ENCODE measurements around the gene TEX261.

Gene TEX261

DNA sequence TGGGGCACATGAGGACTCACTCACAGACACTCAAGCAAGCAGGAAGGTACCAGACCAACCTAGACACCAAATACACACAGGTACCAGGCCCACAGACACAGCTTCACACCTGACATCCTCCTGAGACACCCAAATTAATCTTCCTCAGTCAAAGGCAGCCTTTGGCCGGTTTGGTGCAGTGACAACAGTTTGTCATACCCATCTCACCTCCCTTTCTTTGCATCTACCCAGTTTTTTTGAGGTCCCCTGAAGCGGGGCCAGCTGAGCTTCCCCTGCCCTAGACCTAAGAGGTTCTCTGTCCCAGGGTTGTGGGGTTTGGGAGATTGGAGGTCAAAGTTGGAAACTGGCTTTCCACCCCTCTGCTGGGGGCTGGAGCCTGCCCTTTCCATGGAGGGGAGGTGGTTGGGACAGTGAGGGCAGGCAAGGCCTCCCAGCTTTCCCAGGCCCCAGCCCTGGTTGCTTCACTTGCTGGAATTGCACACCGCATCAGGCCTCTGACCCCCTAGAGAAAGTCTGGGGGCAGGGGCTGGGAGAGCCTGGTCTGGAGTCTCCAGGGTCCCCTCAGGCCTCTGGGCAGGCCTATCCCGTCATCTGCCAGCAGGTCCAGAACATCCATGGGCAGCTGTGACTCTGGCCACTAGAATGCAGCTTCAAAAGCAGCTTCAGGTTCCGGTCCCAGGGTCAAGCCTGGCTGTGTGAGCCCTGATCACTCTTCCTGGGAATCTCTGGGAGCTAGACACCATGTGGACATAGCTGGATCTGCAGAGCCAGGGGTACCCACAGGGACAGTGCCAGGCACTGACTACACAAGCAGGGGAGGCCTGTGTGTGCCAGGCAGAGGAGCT lies 12.5 kb upstream of the TEX261 start:
- no peak overlapping the region for H3K4me3 ChIP-seq (ENCODE audit: low read depth in 1 of 2, low read length in 2 of 2)
- no peak overlapping the region for H3K9ac ChIP-seq (ENCODE audit: low read depth, low read length)
- TF ChIP-seq, protein P1, sequence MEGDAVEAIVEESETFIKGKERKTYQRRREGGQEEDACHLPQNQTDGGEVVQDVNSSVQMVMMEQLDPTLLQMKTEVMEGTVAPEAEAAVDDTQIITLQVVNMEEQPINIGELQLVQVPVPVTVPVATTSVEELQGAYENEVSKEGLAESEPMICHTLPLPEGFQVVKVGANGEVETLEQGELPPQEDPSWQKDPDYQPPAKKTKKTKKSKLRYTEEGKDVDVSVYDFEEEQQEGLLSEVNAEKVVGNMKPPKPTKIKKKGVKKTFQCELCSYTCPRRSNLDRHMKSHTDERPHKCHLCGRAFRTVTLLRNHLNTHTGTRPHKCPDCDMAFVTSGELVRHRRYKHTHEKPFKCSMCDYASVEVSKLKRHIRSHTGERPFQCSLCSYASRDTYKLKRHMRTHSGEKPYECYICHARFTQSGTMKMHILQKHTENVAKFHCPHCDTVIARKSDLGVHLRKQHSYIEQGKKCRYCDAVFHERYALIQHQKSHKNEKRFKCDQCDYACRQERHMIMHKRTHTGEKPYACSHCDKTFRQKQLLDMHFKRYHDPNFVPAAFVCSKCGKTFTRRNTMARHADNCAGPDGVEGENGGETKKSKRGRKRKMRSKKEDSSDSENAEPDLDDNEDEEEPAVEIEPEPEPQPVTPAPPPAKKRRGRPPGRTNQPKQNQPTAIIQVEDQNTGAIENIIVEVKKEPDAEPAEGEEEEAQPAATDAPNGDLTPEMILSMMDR (IDR thresholded peaks at IDR 0.05; ENCODE audit: borderline replicate concordance, extremely low read depth, low read length, poor library complexity, severe bottlenecking): no peak
- TF ChIP-seq EZH2 (IDR thresholded peaks at IDR 0.05; ENCODE audit: borderline replicate concordance, low read depth, low read length, severe bottlenecking): no peak
- no peaks in the 10 kb centered on the region for H3K4me1 ChIP-seq (ENCODE audit: insufficient read depth, low read length)
- DNase-seq: no peak
- H3K9me3 ChIP-seq (ENCODE audit: insufficient read depth, low read length, severe bottlenecking): no peaks in the 10 kb centered on the region
- H4K20me1 ChIP-seq (ENCODE audit: insufficient read depth, low read length): no peaks in the 10 kb centered on the region; the same call in 1 of the 2 replicates
- H3K79me2 ChIP-seq (ENCODE audit: insufficient read depth, low read length): no peaks in the 10 kb centered on the region
- no peaks in the 10 kb centered on the region for H3K27me3 ChIP-seq (ENCODE audit: insufficient read depth, low read length, poor library complexity)
- no peak overlapping the region for H3K4me2 ChIP-seq (ENCODE audit: insufficient read depth, low read length)
- no peak for ATAC-seq (ENCODE audit: insufficient read depth, low read depth)
- H3K36me3 ChIP-seq (ENCODE audit: insufficient read depth, low read length): no peaks in the 10 kb centered on the region
- no peak overlapping the region for H3K27ac ChIP-seq (ENCODE audit: low read length)
- H2AFZ ChIP-seq (ENCODE audit: low read depth, low read length): no peak overlapping the region

GRCh38 chr2:71006323-71006722 lies 11.7 kb upstream of the TEX261 start:
- H4K20me1 ChIP-seq (ENCODE audit: insufficient read depth, low read length): no peaks in the 10 kb centered on the region; the same call in 1 of the 2 replicates
- ATAC-seq (ENCODE audit: insufficient read depth, low read depth): no peak

GRCh38 chr2:71005271-71006202 lies 10.9 kb upstream of the TEX261 start:
- Histone ChIP-seq H3K4me3 (ENCODE audit: low read depth in 1 of 2, low read length in 2 of 2) (no peak overlapping the region), H3K9me3 (ENCODE audit: insufficient read depth, low read length, severe bottlenecking) (no peaks in the 10 kb centered on the region), H3K4me1 (ENCODE audit: insufficient read depth, low read length) (peaks cover 10% of the 10 kb centered on the region), H3K79me2 (ENCODE audit: insufficient read depth, low read length) (no peaks in the 10 kb centered on the region), H3K36me3 (ENCODE audit: insufficient read depth, low read length) (no peaks in the 10 kb centered on the region), H4K20me1 (ENCODE audit: insufficient read depth, low read length) (no peaks in the 10 kb centered on the region; the same call in 1 of the 2 replicates), H3K27ac (ENCODE audit: low read length) (no peak overlapping the region), H3K4me2 (ENCODE audit: insufficient read depth, low read length) (no peak overlapping the region), H2AFZ (ENCODE audit: low read depth, low read length) (no peak overlapping the region), H3K27me3 (ENCODE audit: insufficient read depth, low read length, poor library complexity) (no peaks in the 10 kb centered on the region), H3K9ac (ENCODE audit: low read depth, low read length) (no peak overlapping the region)
- DNase-seq (no peak), ATAC-seq (ENCODE audit: insufficient read depth, low read depth) (no peak)
- TF ChIP-seq, protein P1 (IDR thresholded peaks at IDR 0.05; ENCODE audit: borderline replicate concordance, extremely low read depth, low read length, poor library complexity, severe bottlenecking): no peak
- TF ChIP-seq EZH2 (IDR thresholded peaks at IDR 0.05; ENCODE audit: borderline replicate concordance, low read depth, low read length, severe bottlenecking): no peak

More at GRCh38 chr2:71006323-71006722, 11.7 kb upstream of the TEX261 start:
- H3K79me2 ChIP-seq (ENCODE audit: insufficient read depth, low read length): no peaks in the 10 kb centered on the region
- no peaks in the 10 kb centered on the region for H3K36me3 ChIP-seq (ENCODE audit: insufficient read depth, low read length)
- no peak overlapping the region for H3K4me3 ChIP-seq (ENCODE audit: low read depth in 1 of 2, low read length in 2 of 2)
- H2AFZ ChIP-seq (ENCODE audit: low read depth, low read length): no peak overlapping the region
- H3K9ac ChIP-seq (ENCODE audit: low read depth, low read length): no peak overlapping the region
- TF ChIP-seq, protein P1 (IDR thresholded peaks at IDR 0.05; ENCODE audit: borderline replicate concordance, extremely low read depth, low read length, poor library complexity, severe bottlenecking): no peak
- no peak for TF ChIP-seq EZH2 (IDR thresholded peaks at IDR 0.05; ENCODE audit: borderline replicate concordance, low read depth, low read length, severe bottlenecking)
- peaks cover 2% of the 10 kb centered on the region for H3K4me1 ChIP-seq (ENCODE audit: insufficient read depth, low read length)
- H3K9me3 ChIP-seq (ENCODE audit: insufficient read depth, low read length, severe bottlenecking): no peaks in the 10 kb centered on the region
- DNase-seq: no peak
- H3K27me3 ChIP-seq (ENCODE audit: insufficient read depth, low read length, poor library complexity): no peaks in the 10 kb centered on the region
- no peak overlapping the region for H3K27ac ChIP-seq (ENCODE audit: low read length)
- H3K4me2 ChIP-seq (ENCODE audit: insufficient read depth, low read length): no peak overlapping the region
